K562 treated with DMSO at 1 percent for 24 hours (cell line): ENCODE results near the gene MIS18A. TPM values are rescaled to one million over a fixed set of nuclear protein-coding genes. Genes with fewer than 3 reads are reported as not detected.

Experiments used
- total RNA-seq: library from RNA; unstranded; fragments of 300-600 nt; gene quantifications from 2 replicates; pipeline ENCODE4 v1.2.3, GENCODE V29; 2022; ENCODE audit warnings: low read depth; ENCODE audit not compliant: insufficient read depth

The MIS18A gene
- total RNA-seq = 43.1 and 52.6 TPM in 2 replicates

GRCh38 chr21:32278518-32279376 lies at the start of gene MIS18A:
Gene MIS18A (minus strand): TSS chr21:32279049. CDS start chr21:32279014, 35 bp downstream.

GRCh38 chr21:32298658-32299081 lies 19.8 kb upstream of the MIS18A start, which contains the start of gene MRAP:
Gene MRAP (plus strand): TSS chr21:32298855. CDS start chr21:32298972, 117 bp downstream.

Other genes with a start within 250 kb of the MIS18A start
- not detected in 2 replicates for gene MRAP, start 19.8 kb upstream of the MIS18A start, total RNA-seq
- gene URB1, start 114.0 kb upstream of the MIS18A start, total RNA-seq = 7.5 and 8.1 TPM in 2 replicates
- not detected in 2 replicates for gene EVA1C, start 133.7 kb upstream of the MIS18A start, total RNA-seq